ENCODE measurements around the gene CRYBG3. TPM values are rescaled to one million over a fixed set of nuclear protein-coding genes. Genes with fewer than 3 reads are reported as not detected.

CRYBG3 gene
- polyA plus RNA-seq, 1 donor from 2014 or later, result 1.3 TPM

GRCh38 chr3:97883736-97884135 is 61.9 kb downstream of the CRYBG3 start:
- Histone ChIP-seq H3F3A (ENCODE audit: insufficient read depth, low read length, poor library complexity, severe bottlenecking) (no peaks in the 10 kb centered on the region), H3K4me2 (ENCODE audit: low read length) (no peak overlapping the region), H3K79me2 (replicated peaks; ENCODE audit: insufficient read depth, low read length) (no peaks in the 10 kb centered on the region)

GRCh38 chr3:97884586-97885123 is 62.8 kb downstream of the CRYBG3 start:
- no peak overlapping the region for H2AFZ ChIP-seq (ENCODE audit: low read depth, low read length)

More at GRCh38 chr3:97883736-97884135, 61.9 kb downstream of the CRYBG3 start:
- no peak overlapping the region for H3K4me3 ChIP-seq (ENCODE audit: low read length)
- H3K9me2 ChIP-seq (ENCODE audit: insufficient read depth, low read length), result no peaks in the 10 kb centered on the region
- TF ChIP-seq CTCF (IDR thresholded peaks at IDR 0.05; ENCODE audit: poor library complexity, severe bottlenecking), result no peak
- no peak for TF ChIP-seq TAF1 (IDR thresholded peaks at IDR 0.05; ENCODE audit: low read depth)
- TF ChIP-seq POLR2AphosphoS5 (IDR thresholded peaks at IDR 0.05), result no peak
- TF ChIP-seq REST (IDR thresholded peaks at IDR 0.05; ENCODE audit: borderline replicate concordance), result no peak
- TF ChIP-seq SMC3 (conservative IDR thresholded peaks at IDR 0.05; ENCODE audit: poor library complexity), result no peak
- TF ChIP-seq EZH2 (IDR thresholded peaks at IDR 0.05; ENCODE audit: borderline replicate concordance, insufficient read depth, low read length, poor library complexity, severe bottlenecking), result no peak
- no peak for TF ChIP-seq MXI1 (conservative IDR thresholded peaks at IDR 0.05; ENCODE audit: poor library complexity, severe bottlenecking)
- TF ChIP-seq EP300 (conservative IDR thresholded peaks at IDR 0.05; ENCODE audit: poor library complexity, severe bottlenecking), result no peak
- no peak for TF ChIP-seq RAD21 (conservative IDR thresholded peaks at IDR 0.05)
- H3K9ac ChIP-seq (ENCODE audit: low read length), result no peak overlapping the region
- no peaks in the 10 kb centered on the region for H3K27me3 ChIP-seq (ENCODE audit: insufficient read depth, low read depth, low read length)
- no peaks in the 10 kb centered on the region for H3K9me3 ChIP-seq (ENCODE audit: low read length)
- no peak overlapping the region for H2AFZ ChIP-seq (ENCODE audit: low read depth, low read length)
- H3K27ac ChIP-seq (ENCODE audit: low read length), result no peak overlapping the region
- H3K36me3 ChIP-seq (ENCODE audit: insufficient read depth, low read length), result no peaks in the 10 kb centered on the region
- H4K20me1 ChIP-seq (ENCODE audit: insufficient read depth), result no peaks in the 10 kb centered on the region

More at GRCh38 chr3:97884586-97885123, 62.8 kb downstream of the CRYBG3 start:
- Histone ChIP-seq H3K27ac (ENCODE audit: low read length) (no peak overlapping the region), H3F3A (ENCODE audit: insufficient read depth, low read length, poor library complexity, severe bottlenecking) (no peaks in the 10 kb centered on the region), H3K9ac (ENCODE audit: low read length) (no peak overlapping the region), H3K79me2 (replicated peaks; ENCODE audit: insufficient read depth, low read length) (no peaks in the 10 kb centered on the region), H3K4me3 (ENCODE audit: low read length) (no peak overlapping the region), H3K36me3 (ENCODE audit: insufficient read depth, low read length) (no peaks in the 10 kb centered on the region), H3K27me3 (ENCODE audit: insufficient read depth, low read depth, low read length) (no peaks in the 10 kb centered on the region), H4K20me1 (ENCODE audit: insufficient read depth) (no peaks in the 10 kb centered on the region), H3K4me2 (ENCODE audit: low read length) (no peak overlapping the region), H3K9me3 (ENCODE audit: low read length) (no peaks in the 10 kb centered on the region), H3K9me2 (ENCODE audit: insufficient read depth, low read length) (no peaks in the 10 kb centered on the region)
- no peak for TF ChIP-seq EZH2 (IDR thresholded peaks at IDR 0.05; ENCODE audit: borderline replicate concordance, insufficient read depth, low read length, poor library complexity, severe bottlenecking)
- no peak for TF ChIP-seq MXI1 (conservative IDR thresholded peaks at IDR 0.05; ENCODE audit: poor library complexity, severe bottlenecking)
- no peak for TF ChIP-seq CTCF (IDR thresholded peaks at IDR 0.05; ENCODE audit: poor library complexity, severe bottlenecking)
- TF ChIP-seq POLR2AphosphoS5 (IDR thresholded peaks at IDR 0.05), result no peak
